Activated CD4-positive, alpha-beta T cell treated with anti-CD3 and anti-CD28 coated beads, Interleukin-10, Interleukin-2, amounts not matched to agents 100 ng/mL and 50 ng/mL, durations not matched to agents 16 hours and 8 hours (primary cell): ENCODE measurements around the gene HOXD4.

Source experiments
- DNase-seq: peaks from one replicate; pipeline ENCODE4 v3.0.0-alpha.2; 2020

HOXD4 gene

DNA sequence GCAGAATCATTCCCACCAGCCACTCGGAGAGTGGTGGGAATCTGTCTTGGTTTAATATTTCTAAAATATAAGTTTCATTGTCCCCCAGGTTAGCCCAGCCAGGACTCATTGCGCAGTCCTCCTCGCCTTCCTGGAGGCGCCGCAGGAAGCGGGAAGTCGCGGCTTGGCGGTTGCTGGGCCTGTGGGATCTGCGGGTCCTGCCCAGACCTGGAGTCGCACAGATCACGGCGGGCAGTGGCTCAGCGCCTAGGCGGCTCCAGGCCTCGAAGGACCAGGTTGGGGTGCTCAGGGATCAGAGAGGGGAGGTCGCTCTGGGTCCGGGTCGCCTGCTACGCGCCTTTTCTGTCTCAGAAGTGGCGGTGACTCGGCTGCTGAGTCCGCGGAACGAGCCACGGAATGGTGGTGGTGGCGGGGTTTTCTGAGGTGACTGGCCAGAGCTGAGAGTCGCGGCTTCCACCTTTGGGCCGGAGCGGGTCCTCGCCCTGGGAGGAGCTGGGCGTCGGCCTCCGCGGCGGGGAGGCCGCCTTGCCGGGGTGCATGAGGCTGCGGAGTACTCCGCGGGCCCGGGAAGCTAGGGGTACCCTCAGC, 8.4 kb downstream of the HOXD4 start:
- DNase-seq, result no peak

DNA sequence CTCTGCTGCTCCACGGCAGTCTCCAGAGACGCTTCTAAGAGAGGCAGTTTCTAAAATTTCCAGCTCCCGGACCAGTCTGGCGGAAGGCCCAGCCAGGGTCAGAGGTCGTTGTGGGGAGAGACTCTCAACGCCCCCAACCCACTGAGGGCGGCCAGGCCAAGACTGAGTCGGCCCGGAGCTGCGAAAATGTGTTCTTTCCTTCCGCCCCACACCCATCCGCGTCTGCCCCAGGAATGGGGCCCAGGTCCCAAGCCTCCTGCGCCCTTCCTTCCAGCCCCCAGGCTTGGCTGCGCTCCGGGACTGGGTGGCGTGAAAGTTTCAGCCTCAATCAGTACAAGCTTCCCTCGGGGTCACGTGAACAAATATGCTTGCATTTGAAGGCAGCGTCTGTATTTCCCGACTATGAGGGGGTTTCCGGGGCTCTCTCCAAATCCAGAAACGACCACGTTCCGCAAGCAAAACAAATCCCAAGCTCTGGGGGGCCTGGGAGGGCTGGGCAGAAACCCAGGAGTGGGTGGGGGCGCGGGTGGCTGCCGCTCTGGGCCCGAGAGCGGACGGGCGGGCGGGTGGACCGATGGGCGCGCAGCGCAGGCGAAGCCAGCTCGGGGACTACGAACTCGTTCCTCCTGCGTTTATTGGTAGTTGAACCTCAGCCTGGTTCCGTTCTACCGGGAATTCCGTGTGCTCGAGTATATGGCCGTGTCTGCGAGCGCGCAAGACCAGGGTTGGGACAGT, 9.1 kb downstream of the HOXD4 start:
- no peak for DNase-seq

DNA sequence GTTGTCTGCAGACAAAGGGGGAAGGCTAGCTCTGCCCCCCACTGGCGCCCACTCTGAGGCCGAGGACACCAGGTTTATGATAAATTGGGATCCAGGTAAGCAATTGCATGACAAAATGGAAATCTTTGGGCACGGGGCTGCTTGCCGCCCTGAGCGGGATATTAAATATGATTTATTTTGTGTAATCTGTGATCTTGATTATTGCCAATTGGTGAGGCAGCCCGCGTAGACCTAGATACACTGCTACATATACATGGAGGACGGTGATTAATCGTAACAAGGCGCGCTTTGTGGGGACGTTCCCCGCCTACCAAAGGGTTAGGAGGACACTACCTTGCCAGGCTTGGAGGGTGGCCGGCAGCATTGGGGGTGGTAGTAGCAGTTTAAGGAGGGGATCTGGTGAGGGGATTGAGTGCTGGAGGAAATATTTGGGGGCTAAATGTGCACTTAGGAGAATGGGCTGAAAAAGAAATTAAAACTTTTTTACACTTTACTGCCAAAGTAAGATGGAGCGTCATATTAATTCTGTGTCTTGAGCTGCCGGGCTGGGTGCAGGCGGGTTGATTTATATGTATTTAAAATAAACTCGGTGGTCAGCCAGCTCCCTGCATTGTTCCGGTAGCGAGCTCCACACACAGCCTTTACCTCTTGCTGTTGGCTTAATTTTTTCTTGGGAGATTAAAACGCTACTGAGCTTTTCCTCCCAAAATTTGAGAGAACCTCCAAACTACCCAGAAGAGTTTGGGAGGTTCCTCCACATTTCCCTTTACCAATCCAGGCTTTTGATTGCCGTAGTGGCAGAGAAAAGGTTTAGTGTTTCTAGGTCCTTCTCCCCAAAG, 9.9 kb downstream of the HOXD4 start:
- DNase-seq, result no peak

DNA sequence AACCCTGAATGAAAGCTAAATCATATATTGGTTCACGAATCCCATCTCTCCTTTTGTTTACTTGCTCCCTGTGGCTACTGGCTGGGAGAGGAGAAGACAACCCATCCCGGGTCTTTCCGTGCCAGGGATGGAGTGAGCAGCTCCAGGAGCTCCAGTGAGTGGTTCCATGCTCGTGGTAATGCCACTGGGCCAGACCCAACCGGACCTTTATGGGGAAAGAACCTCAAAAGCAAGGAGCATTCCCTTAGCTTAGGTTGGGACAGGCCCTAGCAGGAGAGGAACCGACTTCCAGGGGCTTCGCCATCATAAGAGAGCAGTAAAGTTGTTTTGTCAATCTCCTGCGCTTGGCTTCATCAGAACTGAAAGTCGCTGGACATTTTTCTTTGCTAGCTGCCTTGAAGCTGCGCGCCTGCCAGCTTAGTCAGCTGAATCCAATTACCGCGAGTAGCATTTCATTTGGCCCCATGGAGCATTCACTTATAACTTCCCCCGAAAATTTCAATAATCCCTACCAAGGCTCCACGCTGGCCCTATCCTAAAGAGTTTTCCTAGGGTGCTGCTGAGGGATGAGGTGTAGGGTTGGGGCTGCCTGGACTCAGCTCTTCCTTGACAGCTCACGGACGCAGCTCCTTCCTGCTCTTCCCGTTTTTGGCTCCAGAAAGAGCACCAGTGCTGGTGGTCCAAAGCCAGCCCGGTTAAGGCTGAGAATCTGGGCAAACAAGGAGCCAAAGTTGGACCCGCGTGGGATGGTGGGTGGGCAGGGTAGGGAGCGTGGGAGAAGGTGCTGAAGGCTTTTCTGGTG, 10.7 kb downstream of the HOXD4 start:
- no peak for DNase-seq

DNA sequence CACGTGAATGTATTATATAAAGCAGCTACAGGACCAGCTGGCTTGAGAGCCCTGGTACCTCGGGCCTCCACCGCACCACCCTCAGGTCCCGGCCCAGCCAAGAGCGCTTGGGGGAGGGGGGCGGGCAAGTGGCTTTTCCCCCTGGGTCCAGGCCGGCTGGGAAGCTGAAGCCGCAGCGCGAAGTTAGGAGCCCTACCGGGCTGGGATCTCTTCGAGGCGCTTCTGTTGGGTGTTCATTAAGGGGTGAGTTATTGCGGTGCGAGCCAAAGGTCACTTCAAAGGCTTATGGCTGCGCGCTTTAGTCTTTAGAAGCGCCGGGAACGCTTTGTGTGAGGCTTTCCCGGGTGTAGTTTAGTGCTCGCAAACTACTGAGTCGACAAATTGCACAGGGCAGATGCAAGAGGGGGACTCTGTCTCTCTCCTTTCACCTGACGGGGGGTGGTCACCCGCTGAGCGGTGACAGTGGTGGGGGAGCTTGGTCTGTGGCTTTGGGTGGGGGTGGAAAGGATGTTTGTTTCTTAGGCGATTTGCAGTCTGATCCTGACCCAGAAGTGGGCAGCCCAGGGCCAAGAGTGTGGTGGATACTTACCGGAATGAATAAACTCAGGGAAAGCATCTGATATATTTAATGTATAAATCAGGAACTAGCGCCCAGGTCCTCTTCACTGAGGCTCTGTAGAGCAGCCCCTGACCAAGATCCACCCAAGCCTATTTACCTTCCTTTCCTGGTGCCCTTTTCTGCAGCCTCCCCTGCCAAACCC, 11.7 kb downstream of the HOXD4 start:
- no peak for DNase-seq

DNA sequence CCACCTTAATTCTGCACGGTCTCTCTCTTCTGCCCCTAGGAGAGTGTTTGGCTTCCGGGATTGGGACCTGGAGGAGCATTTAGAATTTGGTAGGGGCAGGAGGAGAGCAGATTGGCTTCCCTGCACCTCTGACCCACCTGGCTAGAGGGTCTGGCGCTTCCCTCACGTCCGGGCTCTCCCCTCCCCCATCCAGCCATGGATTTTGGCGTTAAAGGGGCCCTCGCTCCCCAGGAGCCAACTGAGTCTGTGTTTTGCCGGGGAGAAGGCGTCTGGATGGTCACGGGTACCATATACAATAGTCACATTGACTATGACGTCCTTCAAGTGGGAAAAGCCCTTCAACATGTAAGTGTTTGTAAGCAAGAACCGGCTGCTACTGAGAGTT, 12.3 kb downstream of the HOXD4 start:
- DNase-seq, result no peak

DNA sequence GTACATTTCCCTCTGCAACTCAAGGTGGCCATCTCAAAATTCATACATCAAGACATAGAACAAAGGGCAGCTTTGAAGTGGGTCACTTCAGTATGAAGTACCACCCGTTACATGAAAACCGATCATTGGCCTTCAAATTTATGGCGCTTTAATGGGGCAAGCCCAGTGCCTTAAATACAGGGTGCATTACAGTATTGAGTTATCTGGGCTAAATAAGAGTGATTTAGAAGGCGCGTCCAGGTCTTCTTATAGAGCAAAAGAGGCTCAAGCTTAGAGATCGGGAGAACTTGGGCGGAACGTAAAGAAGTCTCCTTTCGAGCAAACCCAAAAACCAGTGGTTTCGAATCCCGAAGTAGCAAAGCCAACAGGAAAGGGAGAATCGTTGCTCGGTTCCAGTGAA, 12.9 kb downstream of the HOXD4 start:
- DNase-seq, result no peak

DNA sequence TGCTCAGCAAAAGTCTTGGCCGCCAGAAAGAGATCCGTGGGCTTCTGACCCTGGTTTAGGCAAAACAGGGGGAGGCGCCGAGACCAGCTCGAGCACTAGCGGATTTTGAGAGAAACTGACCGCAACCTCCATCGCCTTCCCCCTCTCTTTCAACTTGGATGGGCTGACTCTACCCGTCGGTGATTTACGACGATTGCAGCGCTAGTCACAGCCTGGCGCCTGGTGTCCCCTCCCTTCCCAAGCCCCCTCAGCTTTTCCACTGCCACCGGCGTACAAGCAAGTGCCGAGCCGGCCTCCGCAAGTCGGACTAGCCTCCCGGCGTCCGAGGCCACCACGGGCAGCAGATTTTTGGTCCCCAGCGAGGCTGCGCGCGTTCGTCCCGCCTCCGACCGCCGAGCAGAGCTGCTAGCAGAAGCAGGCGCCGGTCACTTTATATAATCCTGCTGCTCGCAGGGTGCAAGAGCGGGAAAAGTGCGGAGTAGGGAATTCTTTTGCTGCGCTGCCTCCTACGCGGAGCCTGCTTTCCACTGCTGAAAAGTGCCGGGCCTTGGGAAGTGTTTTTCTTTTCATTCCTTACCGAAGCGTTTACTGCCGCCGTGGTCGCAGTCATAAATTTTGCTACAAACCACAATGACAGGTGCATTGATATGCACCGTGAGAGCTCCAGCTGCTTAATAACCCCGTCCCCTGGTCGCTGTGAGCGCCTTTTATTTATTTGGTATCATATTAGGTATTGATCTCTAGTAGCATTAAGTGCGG, 13.4 kb downstream of the HOXD4 start:
- DNase-seq, result no peak

DNA sequence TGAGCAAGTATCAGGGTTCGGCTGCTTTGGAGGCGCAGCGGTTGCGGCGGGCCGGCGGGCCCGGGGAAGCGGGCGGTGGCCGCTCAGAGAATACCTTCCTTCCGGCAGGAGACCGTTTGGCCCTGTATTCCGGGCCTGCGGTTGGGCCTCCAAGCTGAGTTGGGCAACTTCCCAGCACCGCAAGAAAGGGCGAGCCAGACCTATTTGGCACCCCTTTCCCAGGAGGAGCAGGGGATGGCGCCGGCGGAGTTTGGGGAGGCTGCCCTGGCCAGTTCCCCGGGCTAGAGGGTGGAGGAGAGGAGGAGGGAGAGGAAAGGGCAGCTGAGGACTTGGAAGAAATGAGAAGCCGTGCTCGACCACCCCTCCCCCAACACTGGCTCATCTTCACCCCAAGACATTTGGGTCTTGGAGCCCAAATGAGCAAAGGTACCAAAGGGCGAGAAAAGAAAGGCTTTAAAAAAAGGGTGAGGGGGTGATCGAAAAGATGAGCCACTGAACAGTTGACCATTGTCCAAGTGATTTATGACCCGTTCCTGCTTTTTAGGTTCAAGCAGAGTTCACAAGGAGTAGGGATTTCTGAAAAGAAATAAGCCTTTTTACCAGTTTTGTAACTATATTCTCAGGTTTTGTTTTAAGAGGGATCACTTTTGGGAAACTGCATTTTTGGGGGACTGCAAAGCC, 14.2 kb downstream of the HOXD4 start:
- no peak for DNase-seq

DNA sequence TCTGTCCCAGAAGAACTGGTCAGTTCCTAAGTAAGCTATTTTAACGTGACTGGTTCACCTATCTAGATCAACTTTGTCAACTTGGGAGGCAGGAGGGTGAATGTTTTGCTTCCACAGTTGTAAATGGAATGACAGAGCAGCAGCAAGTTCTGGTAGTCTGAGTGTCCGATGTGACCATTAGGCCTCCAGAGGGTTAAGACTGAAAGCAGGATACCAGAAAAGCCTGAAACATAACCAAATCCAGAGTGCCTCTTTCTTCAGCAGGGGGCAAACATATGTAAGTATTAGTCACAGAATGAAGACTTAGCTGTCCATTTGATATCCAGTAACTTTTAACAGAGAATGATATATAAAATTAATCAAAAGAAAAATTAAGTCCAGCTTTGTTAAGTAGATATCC, 14.9 kb downstream of the HOXD4 start:
- no peak for DNase-seq

DNA sequence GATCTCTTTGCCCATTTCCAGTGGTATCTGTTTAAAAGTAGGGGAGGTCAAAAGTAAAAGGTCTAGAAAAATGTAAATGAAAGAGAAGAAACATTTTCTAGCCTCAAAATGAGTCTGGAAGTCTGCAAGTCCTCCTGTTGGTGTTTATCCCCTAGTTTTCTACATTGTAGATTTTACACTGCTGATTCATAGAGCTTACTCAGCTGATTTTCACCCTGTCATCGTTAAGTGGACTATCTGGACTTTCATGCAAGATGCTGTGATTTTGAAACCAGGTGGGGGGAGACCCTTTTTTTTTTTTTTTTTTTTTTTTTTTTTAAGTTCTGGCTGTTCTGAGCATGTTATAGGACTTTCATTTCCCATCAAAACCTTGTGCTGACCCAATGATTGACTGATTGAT, 16.0 kb downstream of the HOXD4 start:
- DNase-seq, result no peak

DNA sequence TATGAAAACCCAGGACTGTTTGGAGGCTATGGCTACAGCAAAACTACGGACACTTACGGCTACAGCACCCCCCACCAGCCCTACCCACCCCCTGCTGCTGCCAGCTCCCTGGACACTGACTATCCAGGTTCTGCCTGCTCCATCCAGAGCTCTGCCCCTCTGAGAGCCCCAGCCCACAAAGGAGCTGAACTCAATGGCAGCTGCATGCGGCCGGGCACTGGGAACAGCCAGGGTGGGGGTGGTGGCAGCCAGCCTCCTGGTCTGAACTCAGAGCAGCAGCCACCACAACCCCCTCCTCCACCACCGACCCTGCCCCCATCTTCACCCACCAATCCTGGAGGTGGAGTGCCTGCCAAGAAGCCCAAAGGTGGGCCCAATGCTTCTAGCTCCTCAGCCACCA, 17.8 kb downstream of the HOXD4 start:
- no peak for DNase-seq

DNA sequence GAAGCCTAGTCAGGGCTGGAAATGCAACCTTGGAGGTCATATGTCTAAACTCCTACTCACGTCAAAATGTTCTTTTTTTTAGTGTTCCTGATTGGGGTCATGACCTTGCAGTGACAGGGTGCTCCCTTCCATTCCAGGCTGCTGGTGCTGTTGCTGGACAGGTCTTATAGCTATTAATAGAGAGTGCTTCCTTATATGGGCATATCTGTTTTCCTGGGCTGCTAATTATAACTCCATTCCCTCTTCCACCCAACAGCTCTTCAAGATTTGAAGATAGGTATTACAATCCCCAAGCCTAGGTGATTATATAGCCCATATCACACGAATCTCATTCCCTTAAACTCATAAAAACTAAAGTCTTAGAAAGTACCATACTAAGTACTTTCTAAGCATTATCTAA, 18.4 kb downstream of the HOXD4 start:
- DNase-seq, result no peak

DNA sequence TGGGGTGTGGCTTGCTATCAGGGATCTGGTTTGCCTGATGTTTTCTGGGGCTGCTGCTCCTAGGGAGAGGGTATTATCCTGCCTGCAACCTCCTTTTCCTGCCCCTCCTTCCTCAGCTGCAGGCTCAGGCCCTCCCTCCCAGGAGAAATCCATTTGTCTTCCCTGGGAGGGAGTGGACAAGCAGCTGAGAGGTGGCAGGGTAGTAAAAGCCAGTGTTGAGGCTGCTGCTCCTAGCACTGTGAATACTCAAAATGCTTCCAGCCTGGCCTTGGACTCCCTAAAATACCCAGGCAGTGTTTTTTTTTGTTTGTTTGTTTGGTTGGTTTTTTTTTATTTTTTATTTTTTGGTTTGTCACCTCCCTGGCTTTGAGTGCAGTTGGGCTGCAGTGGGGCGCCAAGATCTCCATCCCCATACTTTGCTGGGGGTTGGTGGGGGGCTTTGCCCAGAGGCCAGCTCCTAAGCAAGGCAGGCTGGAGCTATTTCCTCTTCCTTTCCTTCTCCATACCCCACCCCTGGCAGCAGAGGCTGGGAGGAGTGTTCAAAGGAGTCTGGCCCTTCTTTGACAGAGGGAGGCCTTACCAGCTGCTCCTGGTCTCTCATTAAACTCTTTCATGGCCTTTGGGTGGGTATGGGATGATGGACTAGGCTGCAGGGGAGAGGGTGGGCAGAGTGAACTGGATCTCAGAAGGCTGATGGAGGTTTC, 19.4 kb downstream of the HOXD4 start:
- DNase-seq, result no peak

DNA sequence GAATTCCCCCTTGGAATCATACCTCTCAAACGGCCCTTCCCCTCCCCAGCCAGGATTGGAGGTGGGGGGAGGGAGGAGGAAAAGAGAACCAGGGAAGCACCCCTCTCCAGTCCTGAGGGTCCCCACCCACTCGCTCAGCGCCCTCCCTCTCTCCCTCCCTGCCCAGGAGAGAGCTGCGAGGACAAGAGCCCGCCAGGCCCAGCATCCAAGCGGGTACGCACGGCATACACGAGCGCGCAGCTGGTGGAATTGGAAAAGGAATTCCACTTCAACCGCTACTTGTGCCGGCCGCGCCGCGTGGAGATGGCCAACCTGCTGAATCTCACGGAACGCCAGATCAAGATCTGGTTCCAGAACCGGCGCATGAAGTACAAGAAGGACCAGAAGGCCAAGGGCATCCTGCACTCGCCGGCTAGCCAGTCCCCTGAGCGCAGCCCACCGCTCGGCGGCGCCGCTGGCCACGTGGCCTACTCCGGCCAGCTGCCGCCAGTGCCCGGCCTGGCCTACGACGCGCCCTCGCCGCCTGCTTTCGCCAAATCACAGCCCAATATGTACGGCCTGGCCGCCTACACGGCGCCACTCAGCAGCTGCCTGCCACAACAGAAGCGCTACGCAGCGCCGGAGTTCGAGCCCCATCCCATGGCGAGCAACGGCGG, 20.1 kb downstream of the HOXD4 start:
- DNase-seq, result no peak

DNA sequence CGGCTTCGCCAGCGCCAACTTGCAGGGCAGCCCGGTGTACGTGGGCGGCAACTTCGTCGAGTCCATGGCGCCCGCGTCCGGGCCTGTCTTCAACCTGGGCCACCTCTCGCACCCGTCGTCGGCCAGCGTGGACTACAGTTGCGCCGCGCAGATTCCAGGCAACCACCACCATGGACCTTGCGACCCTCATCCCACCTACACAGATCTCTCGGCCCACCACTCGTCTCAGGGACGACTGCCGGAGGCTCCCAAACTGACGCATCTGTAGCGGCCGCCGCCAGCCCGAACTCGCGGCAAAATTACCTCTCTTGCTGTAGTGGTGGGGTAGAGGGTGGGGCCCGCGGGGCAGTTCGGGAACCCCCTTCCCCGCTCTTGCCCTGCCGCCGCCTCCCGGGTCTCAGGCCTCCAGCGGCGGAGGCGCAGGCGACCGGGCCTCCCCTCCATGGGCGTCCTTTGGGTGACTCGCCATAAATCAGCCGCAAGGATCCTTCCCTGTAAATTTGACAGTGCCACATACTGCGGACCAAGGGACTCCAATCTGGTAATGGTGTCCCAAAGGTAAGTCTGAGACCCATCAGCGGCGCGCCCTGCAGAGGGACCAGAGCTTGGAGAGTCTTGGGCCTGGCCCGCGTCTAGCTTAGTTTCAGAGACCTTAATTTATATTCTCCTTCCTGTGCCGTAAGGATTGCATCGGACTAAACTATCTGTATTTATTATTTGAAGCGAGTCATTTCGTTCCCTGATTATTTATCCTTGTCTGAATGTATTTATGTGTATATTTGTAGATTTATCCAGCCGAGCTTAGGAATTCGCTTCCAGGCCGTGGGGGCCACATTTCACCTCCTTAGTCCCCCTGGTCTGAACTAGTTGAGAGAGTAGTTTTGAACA, 20.9 kb downstream of the HOXD4 start:
- DNase-seq, result no peak

DNA sequence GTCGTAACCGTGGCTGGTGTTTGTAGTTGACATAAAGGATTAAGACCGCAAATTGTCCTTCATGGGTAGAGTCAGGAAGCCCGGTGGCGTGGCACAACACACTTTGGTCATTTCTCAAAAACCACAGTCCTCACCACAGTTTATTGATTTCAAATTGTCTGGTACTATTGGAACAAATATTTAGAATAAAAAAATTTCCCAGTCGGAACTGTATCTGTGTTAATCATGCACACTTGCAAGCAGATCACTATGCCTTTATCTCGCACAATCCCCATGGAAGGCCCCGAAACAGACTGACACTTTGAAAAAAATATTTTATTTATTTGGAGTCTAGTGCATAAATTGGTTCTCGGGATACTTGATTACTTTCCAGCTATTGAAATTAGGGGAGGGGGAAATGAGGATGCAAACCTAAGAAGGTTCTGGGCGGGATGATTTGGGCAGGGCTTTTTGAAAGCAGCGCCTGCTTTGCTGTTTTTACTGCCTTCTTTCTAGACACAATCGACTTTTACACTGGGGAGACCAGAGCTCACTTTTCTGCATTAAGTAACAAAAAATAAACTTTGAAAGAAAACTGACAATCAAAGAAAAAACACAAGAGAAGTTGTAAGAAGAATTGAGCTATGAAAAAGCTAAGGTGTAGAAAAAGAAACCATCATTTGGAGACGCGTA, 21.7 kb downstream of the HOXD4 start:
- DNase-seq, result no peak
